SK-N-SH treated with all-trans-retinoic acid at 6 μM for 48 hours (cell line): Measurements from ENCODE around the gene SSBP2.

Source experiments
- BACH2 ChIP-seq: fragments of 250-450 bp; sonication (Bioruptor Pico); IDR thresholded peaks from 2 replicates; pipeline ENCODE4 v1.9.0; 2021; ENCODE audit warnings: mild to moderate bottlenecking, borderline replicate concordance
- CSRNP3 ChIP-seq: fragments of 250-450 bp; sonication (Bioruptor Pico); IDR thresholded peaks from 2 replicates; pipeline ENCODE4 v1.5.1; 2021; ENCODE audit warnings: mild to moderate bottlenecking, moderate library complexity
- OSR1 ChIP-seq: fragments of 250-450 bp; sonication (Bioruptor Pico); IDR thresholded peaks from 2 replicates; pipeline ENCODE4 v1.8.0; 2022; ENCODE audit warnings: moderate library complexity, mild to moderate bottlenecking, inconsistent platforms

GRCh38 chr5:81694726-81695125 lies 56.2 kb downstream of the SSBP2 start:
- no peak for TF ChIP-seq OSR1 (CRISPR knock-in tag)
- TF ChIP-seq BACH2 (CRISPR knock-in tag): no peak
- no peak for TF ChIP-seq CSRNP3 (CRISPR knock-in tag)
